ENCODE measurements around the gene DKC1. TPM values are rescaled to one million over a fixed set of nuclear protein-coding genes. Genes with fewer than 3 reads are reported as not detected.

Gene DKC1
- total and polyA plus RNA-seq, 2 of the 13 experiments (the other 11 are each of a cell fraction or from before 2014, with no cell fraction given), result 61.6 to 102 TPM

DNA sequence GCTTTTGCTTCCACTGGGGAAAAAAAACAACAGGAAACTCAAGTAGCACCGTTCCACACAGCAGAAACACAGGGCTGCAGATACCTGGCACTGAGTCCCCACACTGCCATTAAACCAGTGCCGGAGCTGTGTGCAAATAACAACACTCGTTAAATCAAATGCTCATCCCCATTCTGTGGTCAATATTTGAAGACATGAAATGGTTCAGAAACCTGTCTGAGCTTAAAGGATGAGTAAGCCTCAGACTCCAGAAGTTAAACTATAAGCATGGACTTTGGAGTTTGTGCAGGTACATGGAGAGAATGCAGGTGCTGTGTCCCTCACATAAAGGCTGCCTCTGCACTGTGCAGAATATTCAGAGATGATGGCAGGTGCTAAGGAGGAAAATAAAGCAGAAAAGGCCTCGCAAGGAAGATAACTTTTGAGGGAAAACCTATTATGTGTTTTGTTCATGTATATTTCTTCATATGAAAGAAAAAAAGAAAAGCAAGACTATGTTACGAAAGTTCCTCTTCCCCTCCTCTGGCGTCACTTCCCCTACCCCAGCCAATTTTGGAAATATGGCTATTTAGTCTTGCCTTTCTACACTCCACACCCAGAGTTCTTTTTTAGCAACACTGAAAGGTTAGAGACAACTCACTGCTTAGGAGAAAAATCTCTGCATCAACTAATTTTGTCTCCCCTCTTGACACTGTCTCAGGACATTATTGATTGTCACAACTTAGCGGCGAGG is 38.0 kb downstream of the DKC1 start (continued):
- no peak for TF ChIP-seq HNF1A (IDR thresholded peaks at IDR 0.05; ENCODE audit: low read depth)
- TF ChIP-seq HNF1A (CRISPR knock-in tag; IDR thresholded peaks at IDR 0.05; ENCODE audit: borderline replicate concordance), result no peak
- TF ChIP-seq MXI1 (IDR thresholded peaks at IDR 0.05; ENCODE audit: borderline replicate concordance, low read depth, low read length), result no peak
- peak; percentile 45 for TF ChIP-seq HNF4A (CRISPR knock-in tag; IDR thresholded peaks at IDR 0.05)
- TF ChIP-seq SKI (IDR thresholded peaks at IDR 0.05; ENCODE audit: partially characterized antibody), result peak; percentile 15
- peak in 1 of 2 experiments; percentile 52; a peak in 2 of 4 replicates for TF ChIP-seq EP300 (IDR thresholded peaks at IDR 0.05; ENCODE audit: low read depth in 2 of 2, low read length in 2 of 2)
- TF ChIP-seq EP300 (CRISPR knock-in tag; IDR thresholded peaks at IDR 0.05; ENCODE audit: borderline replicate concordance), result no peak
- TF ChIP-seq, protein P1, sequence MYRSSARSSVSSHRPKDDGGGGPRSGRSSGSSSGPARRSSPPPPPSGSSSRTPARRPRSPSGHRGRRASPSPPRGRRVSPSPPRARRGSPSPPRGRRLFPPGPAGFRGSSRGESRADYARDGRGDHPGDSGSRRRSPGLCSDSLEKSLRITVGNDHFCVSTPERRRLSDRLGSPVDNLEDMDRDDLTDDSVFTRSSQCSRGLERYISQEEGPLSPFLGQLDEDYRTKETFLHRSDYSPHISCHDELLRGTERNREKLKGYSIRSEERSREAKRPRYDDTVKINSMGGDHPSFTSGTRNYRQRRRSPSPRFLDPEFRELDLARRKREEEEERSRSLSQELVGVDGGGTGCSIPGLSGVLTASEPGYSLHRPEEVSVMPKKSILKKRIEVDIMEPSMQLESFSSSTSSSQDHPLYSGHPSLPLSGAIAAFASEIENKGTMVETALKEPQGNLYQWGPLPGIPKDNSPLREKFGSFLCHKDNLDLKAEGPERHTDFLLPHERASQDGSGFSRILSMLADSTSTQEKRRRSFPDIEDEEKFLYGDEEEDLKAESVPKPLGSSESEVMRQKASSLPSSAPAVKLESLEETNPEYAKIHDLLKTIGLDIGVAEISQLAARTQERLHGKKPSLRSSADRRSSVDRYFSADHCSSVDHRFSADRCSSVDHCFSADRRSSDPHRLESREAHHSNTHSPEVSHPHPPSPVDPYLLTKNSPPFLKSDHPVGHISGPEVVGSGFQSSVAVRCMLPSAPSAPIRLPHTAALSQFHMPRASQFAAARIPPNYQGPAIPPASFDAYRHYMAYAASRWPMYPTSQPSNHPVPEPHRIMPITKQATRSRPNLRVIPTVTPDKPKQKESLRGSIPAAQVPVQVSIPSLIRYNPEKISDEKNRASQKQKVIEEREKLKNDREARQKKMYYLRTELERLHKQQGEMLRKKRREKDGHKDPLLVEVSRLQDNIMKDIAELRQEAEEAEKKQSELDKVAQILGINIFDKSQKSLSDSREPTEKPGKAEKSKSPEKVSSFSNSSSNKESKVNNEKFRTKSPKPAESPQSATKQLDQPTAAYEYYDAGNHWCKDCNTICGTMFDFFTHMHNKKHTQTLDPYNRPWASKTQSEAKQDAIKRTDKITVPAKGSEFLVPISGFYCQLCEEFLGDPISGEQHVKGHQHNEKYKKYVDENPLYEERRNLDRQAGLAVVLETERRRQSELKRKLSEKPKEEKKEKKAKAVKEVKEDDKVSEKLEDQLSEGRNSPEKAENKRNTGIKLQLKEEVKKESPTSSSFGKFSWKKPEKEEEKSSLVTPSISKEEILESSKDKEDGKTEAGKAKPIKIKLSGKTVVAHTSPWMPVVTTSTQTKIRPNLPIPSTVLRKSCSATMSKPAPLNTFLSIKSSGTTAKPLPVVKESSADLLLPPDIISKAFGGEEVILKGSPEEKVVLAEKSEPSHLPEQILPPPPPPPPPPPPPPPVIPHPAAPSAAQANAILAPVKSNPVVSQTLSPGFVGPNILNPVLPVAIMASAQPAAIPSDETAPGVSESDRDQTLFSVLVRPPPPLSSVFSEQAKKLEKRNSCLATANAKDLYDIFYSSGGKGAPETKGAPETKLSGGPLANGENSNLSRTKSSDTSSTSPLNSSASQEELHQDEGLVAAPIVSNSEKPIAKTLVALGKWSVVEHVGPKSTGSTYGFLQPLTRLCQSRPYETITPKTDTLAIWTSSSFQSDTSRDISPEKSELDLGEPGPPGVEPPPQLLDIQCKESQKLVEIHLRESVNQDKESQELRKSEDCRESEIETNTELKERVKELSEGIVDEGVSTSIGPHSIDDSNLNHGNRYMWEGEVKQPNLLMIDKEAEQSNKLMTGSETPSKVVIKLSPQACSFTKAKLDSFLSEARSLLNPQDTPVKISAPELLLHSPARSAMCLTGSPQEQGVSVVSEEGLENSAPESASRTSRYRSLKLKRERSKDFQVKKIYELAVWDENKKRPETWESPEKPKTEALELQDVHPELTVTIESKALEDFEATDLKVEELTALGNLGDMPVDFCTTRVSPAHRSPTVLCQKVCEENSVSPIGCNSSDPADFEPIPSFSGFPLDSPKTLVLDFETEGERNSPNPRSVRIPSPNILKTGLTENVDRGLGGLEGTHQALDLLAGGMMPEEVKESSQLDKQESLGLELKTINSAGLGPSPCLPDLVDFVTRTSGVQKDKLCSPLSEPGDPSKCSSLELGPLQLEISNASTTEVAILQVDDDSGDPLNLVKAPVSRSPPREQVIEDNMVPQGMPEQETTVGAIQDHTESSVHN (CRISPR knock-in tag; IDR thresholded peaks at IDR 0.05), result no peak
- no peak for TF ChIP-seq TOPORS (CRISPR knock-in tag; IDR thresholded peaks at IDR 0.05)
- TF ChIP-seq SOX13 (IDR thresholded peaks at IDR 0.05), result no peak
- no peak for TF ChIP-seq SOX13 (CRISPR knock-in tag; conservative IDR thresholded peaks at IDR 0.05 in 1 of 2, IDR thresholded peaks at IDR 0.05 in 1 of 2)
- no peak for TF ChIP-seq ZNF121 (CRISPR knock-in tag; IDR thresholded peaks at IDR 0.05)
- TF ChIP-seq FOXK1 (CRISPR knock-in tag; IDR thresholded peaks at IDR 0.05; ENCODE audit: borderline replicate concordance, low read depth), result no peak
- TF ChIP-seq KDM4B (CRISPR knock-in tag; IDR thresholded peaks at IDR 0.05), result no peak
- TF ChIP-seq SNAPC2 (CRISPR knock-in tag; IDR thresholded peaks at IDR 0.05), result no peak
- TF ChIP-seq CCDC6 (CRISPR knock-in tag; IDR thresholded peaks at IDR 0.05), result no peak
- no peak for TF ChIP-seq TSC22D2 (CRISPR knock-in tag; IDR thresholded peaks at IDR 0.05; ENCODE audit: borderline replicate concordance)
- no peak for TF ChIP-seq BCL6 (CRISPR knock-in tag; IDR thresholded peaks at IDR 0.05)

Measured in HepG2 (cell line).